WTC11 (cell line): Measurements from ENCODE around the gene CCL13.

Experiments
- CBFB ChIP-seq: sonication (generic); formaldehyde crosslinking; IDR thresholded peaks from 2 replicates; pipeline ENCODE4 v1.8.1; 2022; ENCODE audit warnings: mild to moderate bottlenecking, low read depth, missing genetic modification reagents
- E2F1 ChIP-seq: sonication (generic); formaldehyde crosslinking; IDR thresholded peaks from 2 replicates; pipeline ENCODE4 v1.8.0; 2022; ENCODE audit warnings: mild to moderate bottlenecking, missing genetic modification reagents
- GTF2I ChIP-seq: fragments of 250-450 bp; sonication (Bioruptor Pico); conservative IDR thresholded peaks from 2 replicates; pipeline ENCODE4 v1.4.0; 2021; ENCODE audit warnings: mild to moderate bottlenecking
- JUN ChIP-seq: sonication (generic); formaldehyde crosslinking; IDR thresholded peaks from 2 replicates; pipeline ENCODE4 v1.8.0; 2023; ENCODE audit warnings: mild to moderate bottlenecking, missing genetic modification reagents
- SMAD3 ChIP-seq: sonication (generic); formaldehyde crosslinking; IDR thresholded peaks from 2 replicates; pipeline ENCODE4 v1.8.0; 2022; ENCODE audit warnings: missing genetic modification reagents, mild to moderate bottlenecking, borderline replicate concordance
- SMAD4 ChIP-seq: sonication (generic); formaldehyde crosslinking; IDR thresholded peaks from 2 replicates; pipeline ENCODE4 v1.8.0; 2022; ENCODE audit warnings: mild to moderate bottlenecking, missing genetic modification reagents
- SP1 ChIP-seq: sonication (generic); formaldehyde crosslinking; conservative IDR thresholded peaks from 2 replicates; pipeline ENCODE4 v1.8.1; 2022; ENCODE audit warnings: missing genetic modification reagents
- USF2 ChIP-seq: sonication (generic); formaldehyde crosslinking; IDR thresholded peaks from 2 replicates; pipeline ENCODE4 v1.8.1; 2023; ENCODE audit warnings: mild to moderate bottlenecking, missing genetic modification reagents, moderate library complexity
- TF ChIP-seq, protein P1 (sequence below): fragments of 200-600 bp; IDR thresholded peaks from 2 replicates; pipeline ENCODE4 v1.8.0; 2022; ENCODE audit warnings: antibody characterized with exemption

DNA sequence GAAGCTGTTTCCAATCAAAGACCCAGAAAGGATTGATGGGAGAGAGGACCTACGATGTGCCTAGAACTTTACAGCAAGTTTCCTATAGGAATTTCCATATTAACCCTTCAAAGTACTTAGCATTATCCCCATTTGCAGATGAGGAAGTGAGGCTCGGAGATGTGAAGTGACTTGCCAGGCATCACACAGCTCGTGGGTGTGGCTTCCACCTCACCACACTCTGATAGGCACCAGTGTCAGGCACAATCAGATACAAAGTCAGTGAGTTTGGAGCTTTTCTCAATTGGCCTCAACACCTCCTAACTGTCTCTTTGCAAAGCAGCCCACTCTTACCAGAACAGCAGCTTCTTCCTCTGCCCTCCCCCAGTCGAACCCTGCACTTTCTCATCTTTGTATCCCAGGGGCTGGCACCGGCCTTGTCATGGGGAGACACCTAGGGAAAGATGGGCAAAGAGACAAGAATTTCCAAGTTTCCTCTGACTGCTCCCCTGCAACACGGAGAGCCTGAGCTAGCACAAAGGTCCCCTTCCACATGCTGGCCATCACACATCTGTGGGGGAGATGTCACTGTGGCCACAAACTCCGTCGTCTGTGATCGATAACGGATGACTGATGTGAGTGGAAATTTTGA lies 44.1 kb downstream of the CCL13 start:
- TF ChIP-seq, protein P1, sequence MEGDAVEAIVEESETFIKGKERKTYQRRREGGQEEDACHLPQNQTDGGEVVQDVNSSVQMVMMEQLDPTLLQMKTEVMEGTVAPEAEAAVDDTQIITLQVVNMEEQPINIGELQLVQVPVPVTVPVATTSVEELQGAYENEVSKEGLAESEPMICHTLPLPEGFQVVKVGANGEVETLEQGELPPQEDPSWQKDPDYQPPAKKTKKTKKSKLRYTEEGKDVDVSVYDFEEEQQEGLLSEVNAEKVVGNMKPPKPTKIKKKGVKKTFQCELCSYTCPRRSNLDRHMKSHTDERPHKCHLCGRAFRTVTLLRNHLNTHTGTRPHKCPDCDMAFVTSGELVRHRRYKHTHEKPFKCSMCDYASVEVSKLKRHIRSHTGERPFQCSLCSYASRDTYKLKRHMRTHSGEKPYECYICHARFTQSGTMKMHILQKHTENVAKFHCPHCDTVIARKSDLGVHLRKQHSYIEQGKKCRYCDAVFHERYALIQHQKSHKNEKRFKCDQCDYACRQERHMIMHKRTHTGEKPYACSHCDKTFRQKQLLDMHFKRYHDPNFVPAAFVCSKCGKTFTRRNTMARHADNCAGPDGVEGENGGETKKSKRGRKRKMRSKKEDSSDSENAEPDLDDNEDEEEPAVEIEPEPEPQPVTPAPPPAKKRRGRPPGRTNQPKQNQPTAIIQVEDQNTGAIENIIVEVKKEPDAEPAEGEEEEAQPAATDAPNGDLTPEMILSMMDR: no peak
- TF ChIP-seq GTF2I (CRISPR knock-in tag) (no peak), CBFB (no peak), SP1 (CRISPR knock-in tag) (no peak), E2F1 (no peak), SMAD4 (CRISPR knock-in tag) (no peak), SMAD3 (CRISPR knock-in tag) (no peak), JUN (CRISPR knock-in tag) (no peak), USF2 (CRISPR knock-in tag) (no peak)
